Calu3 (cell line): Measurements from ENCODE around the gene OPCML. TPM values are rescaled to one million over a fixed set of nuclear protein-coding genes. Genes with fewer than 3 reads are reported as not detected.

Experiments
- BruUV-seq: library from RNA; stranded (reverse); fragments of 400-500 nt; replicated peaks from 2 replicates; lab custom pipeline; 2021; lab: Mats Ljungman, UMichigan
- CTCF ChIA-PET: fragments of 300-600 bp; sonication (Branson Sonifier 250); formaldehyde crosslinking; loops from one replicate; lab custom pipeline; 2022; ENCODE audit warnings: antibody characterized with exemption; lab: Charles Lee
- DNase-seq: peaks from one replicate; pipeline ENCODE4 v3.0.0; 2022
- H3K27ac Mint-ChIP-seq: one replicate; pipeline ENCODE4 v1.8.0; 2022; ENCODE audit warnings: mixed read lengths; ENCODE audit not compliant: unreplicated experiment
- H3K27me3 Mint-ChIP-seq: one replicate; pipeline ENCODE4 v1.8.0; 2022; ENCODE audit warnings: mixed read lengths; ENCODE audit not compliant: unreplicated experiment
- H3K36me3 Mint-ChIP-seq: one replicate; pipeline ENCODE4 v1.8.0; 2022; ENCODE audit warnings: mild to moderate bottlenecking, moderate library complexity, mixed read lengths; ENCODE audit not compliant: insufficient read depth, unreplicated experiment
- H3K4me1 Mint-ChIP-seq: one replicate; pipeline ENCODE4 v1.8.0; 2022; ENCODE audit warnings: mild to moderate bottlenecking, low read depth, mixed read lengths; ENCODE audit not compliant: unreplicated experiment
- H3K4me3 Mint-ChIP-seq: one replicate; pipeline ENCODE4 v1.8.0; 2022; ENCODE audit warnings: mild to moderate bottlenecking, low read depth, moderate library complexity, mixed read lengths; ENCODE audit not compliant: unreplicated experiment
- H3K9me3 Mint-ChIP-seq: one replicate; pipeline ENCODE4 v1.8.0; 2022; ENCODE audit warnings: low read depth, mixed read lengths; ENCODE audit not compliant: unreplicated experiment
- intact Hi-C: fragments of 100-400 bp; cut with micrococcal nuclease; formaldehyde crosslinking; loops from one replicate; pipeline ENCODE4 v1.10.0; 2022; ENCODE audit not compliant: unreplicated experiment
- total RNA-seq: library from RNA; stranded (reverse); gene quantifications from 2 replicates; pipeline ENCODE4 v1.2.3, GENCODE V29; 2022
- TF ChIP-seq, protein P1 (sequence below): fragments of 200-600 bp; IDR thresholded peaks from one replicate; pipeline ENCODE4 v1.8.0; 2022; ENCODE audit warnings: antibody characterized with exemption; ENCODE audit not compliant: unreplicated experiment

Gene OPCML
- total RNA-seq, 1 experiment from 2014 or later = not detected

GRCh38 chr11:133326332-133326731 is 206.0 kb downstream of the OPCML start:
- H3K4me1 Mint-ChIP-seq = no peaks in the 10 kb centered on the region
- BruUV-seq = no TSS peak
- H3K27ac Mint-ChIP-seq = no peak overlapping the region
- DNase-seq = no peak
- intact Hi-C loops = no loop called here
- H3K9me3 Mint-ChIP-seq = peaks cover 3% of the 10 kb centered on the region
- CTCF ChIA-PET = no interaction called here
- H3K4me3 Mint-ChIP-seq = no peak overlapping the region
- no peaks in the 10 kb centered on the region for H3K27me3 Mint-ChIP-seq
- H3K36me3 Mint-ChIP-seq = no peaks in the 10 kb centered on the region
- TF ChIP-seq, protein P1, sequence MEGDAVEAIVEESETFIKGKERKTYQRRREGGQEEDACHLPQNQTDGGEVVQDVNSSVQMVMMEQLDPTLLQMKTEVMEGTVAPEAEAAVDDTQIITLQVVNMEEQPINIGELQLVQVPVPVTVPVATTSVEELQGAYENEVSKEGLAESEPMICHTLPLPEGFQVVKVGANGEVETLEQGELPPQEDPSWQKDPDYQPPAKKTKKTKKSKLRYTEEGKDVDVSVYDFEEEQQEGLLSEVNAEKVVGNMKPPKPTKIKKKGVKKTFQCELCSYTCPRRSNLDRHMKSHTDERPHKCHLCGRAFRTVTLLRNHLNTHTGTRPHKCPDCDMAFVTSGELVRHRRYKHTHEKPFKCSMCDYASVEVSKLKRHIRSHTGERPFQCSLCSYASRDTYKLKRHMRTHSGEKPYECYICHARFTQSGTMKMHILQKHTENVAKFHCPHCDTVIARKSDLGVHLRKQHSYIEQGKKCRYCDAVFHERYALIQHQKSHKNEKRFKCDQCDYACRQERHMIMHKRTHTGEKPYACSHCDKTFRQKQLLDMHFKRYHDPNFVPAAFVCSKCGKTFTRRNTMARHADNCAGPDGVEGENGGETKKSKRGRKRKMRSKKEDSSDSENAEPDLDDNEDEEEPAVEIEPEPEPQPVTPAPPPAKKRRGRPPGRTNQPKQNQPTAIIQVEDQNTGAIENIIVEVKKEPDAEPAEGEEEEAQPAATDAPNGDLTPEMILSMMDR = no peak

DNA sequence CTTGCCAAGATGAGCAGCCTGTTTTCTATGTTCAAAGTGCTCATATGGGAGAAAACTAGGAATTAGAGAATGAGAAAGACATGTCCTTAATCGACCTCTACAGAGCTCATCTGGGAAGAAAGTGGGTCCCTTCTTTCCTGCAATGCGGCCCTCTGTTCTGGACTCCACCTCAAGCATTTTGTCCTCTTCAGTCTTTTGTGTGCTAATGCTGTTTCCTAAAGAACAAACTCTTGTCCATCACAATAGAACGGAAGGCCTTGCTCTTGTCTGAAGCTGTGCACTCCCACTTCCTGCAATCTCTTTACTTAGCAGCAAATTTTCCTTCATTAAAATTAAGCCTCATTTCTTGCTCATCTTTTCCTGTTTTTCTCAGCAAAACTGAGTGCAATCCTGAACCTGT is 206.6 kb downstream of the OPCML start:
- Mint-ChIP-seq H3K4me3 (no peak overlapping the region), H3K9me3 (peaks cover 3% of the 10 kb centered on the region), H3K27ac (no peak overlapping the region), H3K4me1 (no peaks in the 10 kb centered on the region), H3K27me3 (no peaks in the 10 kb centered on the region), H3K36me3 (no peaks in the 10 kb centered on the region)
- DNase-seq = no peak
- intact Hi-C loops = no loop called here
- CTCF ChIA-PET = no interaction called here
- TF ChIP-seq, protein P1 = no peak
- no TSS peak for BruUV-seq

DNA sequence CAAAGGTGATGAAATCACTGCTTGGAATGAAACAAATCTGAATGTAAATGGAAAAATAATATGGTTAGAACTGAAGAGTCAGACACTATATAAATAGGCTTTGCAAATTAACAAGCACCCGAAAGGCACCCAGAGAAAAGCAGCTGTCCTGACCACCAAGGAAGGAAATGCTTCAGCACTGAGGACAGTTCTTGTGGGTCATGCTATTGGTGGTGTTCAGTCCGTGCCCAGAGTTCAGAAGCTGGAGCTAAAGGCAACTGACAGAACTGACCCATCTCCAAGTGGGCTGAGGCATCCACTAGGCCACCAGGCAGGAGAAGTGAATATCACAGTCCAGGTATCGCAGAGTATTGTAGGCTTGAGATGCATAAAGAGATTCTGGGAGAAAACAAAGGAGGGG is 208.9 kb downstream of the OPCML start:
- H3K4me3 Mint-ChIP-seq = no peak overlapping the region
- no peak for DNase-seq
- no peaks in the 10 kb centered on the region for H3K36me3 Mint-ChIP-seq
- CTCF ChIA-PET = no interaction called here
- H3K27ac Mint-ChIP-seq = no peak overlapping the region
- no TSS peak for BruUV-seq
- peaks cover 11% of the 10 kb centered on the region for H3K9me3 Mint-ChIP-seq
- H3K27me3 Mint-ChIP-seq = no peaks in the 10 kb centered on the region
- TF ChIP-seq, protein P1 = no peak
- intact Hi-C loops = no loop called here
- H3K4me1 Mint-ChIP-seq = no peaks in the 10 kb centered on the region

GRCh38 chr11:133318221-133318620 is 214.1 kb downstream of the OPCML start:
- Mint-ChIP-seq H3K9me3 (peaks cover 18% of the 10 kb centered on the region), H3K27ac (no peak overlapping the region), H3K4me1 (no peaks in the 10 kb centered on the region), H3K4me3 (no peak overlapping the region), H3K36me3 (no peaks in the 10 kb centered on the region), H3K27me3 (no peaks in the 10 kb centered on the region)
- DNase-seq = no peak
- intact Hi-C loops = no loop called here
- TF ChIP-seq, protein P1 = no peak
- CTCF ChIA-PET = no interaction called here
- no TSS peak for BruUV-seq
